ENCODE data around the gene NOVA2. TPM values are rescaled to one million over a fixed set of nuclear protein-coding genes. Genes with fewer than 3 reads are reported as not detected.
A peak's percentile ranks its signal among the peaks of the same experiment; 100 is the strongest.

NOVA2 gene
- total RNA-seq, 6 donors from 2014 or later: 4.7 to 19.0 (median 13.9) TPM

DNA sequence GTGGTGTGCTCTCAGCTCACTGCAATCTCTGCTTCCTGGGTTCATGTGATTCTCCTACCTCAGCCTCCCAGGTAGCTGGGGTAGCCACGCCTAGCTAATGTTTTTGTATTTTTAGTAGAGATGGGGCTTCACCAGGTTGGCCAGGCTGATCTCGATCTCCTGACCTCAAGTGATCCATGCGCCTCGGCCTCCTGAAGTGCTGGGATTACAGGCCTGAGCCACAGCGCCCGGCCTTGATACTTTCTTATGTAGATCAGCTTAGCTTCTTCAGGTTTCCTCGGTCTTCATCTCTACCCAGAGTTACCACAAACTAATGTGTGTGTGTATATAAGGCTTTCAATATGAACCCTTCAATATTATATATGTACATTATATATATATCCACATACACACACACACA, 11.7 kb upstream of the NOVA2 start:
- no peaks in the 10 kb centered on the region for H3K4me1 ChIP-seq
- no peaks in the 10 kb centered on the region for H3K27me3 ChIP-seq
- ATAC-seq (ENCODE audit: low FRiP score in 2 of 2): no peak
- no peak overlapping the region for H3K4me3 ChIP-seq
- WGBS, 2 donors: 81 to 93% methylated on average over 7 of the region's 7 CpGs
- TF ChIP-seq POLR2A (IDR thresholded peaks at IDR 0.05) (no peak), POLR2AphosphoS5 (IDR thresholded peaks at IDR 0.05) (no peak), EP300 (IDR thresholded peaks at IDR 0.05) (no peak)
- TF ChIP-seq, protein P1, sequence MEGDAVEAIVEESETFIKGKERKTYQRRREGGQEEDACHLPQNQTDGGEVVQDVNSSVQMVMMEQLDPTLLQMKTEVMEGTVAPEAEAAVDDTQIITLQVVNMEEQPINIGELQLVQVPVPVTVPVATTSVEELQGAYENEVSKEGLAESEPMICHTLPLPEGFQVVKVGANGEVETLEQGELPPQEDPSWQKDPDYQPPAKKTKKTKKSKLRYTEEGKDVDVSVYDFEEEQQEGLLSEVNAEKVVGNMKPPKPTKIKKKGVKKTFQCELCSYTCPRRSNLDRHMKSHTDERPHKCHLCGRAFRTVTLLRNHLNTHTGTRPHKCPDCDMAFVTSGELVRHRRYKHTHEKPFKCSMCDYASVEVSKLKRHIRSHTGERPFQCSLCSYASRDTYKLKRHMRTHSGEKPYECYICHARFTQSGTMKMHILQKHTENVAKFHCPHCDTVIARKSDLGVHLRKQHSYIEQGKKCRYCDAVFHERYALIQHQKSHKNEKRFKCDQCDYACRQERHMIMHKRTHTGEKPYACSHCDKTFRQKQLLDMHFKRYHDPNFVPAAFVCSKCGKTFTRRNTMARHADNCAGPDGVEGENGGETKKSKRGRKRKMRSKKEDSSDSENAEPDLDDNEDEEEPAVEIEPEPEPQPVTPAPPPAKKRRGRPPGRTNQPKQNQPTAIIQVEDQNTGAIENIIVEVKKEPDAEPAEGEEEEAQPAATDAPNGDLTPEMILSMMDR (IDR thresholded peaks at IDR 0.05): no peak
- H3K9me3 ChIP-seq: no peaks in the 10 kb centered on the region
- H3K27ac ChIP-seq: no peak overlapping the region
- no peak for DNase-seq
- H3K36me3 ChIP-seq: no peaks in the 10 kb centered on the region

DNA sequence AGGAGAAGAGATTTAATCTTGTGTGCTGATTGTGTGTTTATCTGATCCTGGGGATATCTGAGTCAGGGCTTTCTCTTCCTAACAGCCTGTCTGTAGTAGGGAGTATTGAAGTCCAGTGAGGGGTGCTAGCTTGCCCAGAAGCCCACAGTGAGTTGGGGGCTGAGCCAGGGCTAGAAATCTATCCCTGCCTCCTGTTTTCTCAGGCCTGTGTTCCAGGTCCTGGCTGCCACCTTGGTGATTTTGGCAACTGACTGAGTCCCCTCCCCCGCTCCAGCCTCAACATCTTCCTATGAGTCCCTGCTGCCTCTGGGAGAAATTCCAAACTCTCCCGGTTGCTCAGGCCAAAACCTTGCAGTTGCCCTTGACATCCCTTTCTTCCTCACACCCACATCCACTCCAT, 7.7 kb upstream of the NOVA2 start:
- no peaks in the 10 kb centered on the region for H3K4me1 ChIP-seq
- no peaks in the 10 kb centered on the region for H3K27me3 ChIP-seq
- 55 to 63% methylated on average over 2 of the region's 2 CpGs for WGBS, 2 donors
- DNase-seq (no peak), ATAC-seq (ENCODE audit: low FRiP score in 2 of 2) (no peak)
- no peak overlapping the region for H3K4me3 ChIP-seq
- TF ChIP-seq, protein P1 (IDR thresholded peaks at IDR 0.05): no peak
- TF ChIP-seq POLR2A (IDR thresholded peaks at IDR 0.05) (no peak), EP300 (IDR thresholded peaks at IDR 0.05) (no peak), POLR2AphosphoS5 (IDR thresholded peaks at IDR 0.05) (no peak)
- H3K27ac ChIP-seq: no peak overlapping the region
- no peaks in the 10 kb centered on the region for H3K36me3 ChIP-seq
- H3K9me3 ChIP-seq: no peaks in the 10 kb centered on the region

DNA sequence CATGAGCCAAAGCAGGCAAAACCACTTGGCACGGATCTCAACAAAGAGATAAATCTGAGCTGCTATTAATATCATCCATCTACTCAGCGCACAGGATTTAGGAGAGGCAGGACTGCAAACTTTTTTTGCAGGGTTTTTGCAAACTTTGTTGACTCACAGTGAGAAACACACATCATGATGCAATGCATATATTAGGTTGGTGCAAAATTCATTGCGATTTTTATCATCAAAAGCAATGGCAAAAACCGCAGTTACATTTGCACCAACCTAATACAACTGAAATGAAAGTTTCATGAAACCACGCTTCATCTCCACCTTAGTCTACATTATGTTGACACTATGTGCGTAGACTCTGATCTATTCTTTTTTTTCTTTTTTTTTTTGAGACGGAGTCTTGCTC, 4.5 kb upstream of the NOVA2 start:
- no peak for ATAC-seq (ENCODE audit: low FRiP score in 2 of 2)
- Histone ChIP-seq H3K27me3 (peaks cover 0 to 9% (median 9%) of the 10 kb centered on the region in 4 donors), H3K4me3 (no peak overlapping the region), H3K36me3 (no peaks in the 10 kb centered on the region), H3K9me3 (no peaks in the 10 kb centered on the region), H3K27ac (no peak overlapping the region), H3K4me1 (peaks cover 0 to 7% (median 0%) of the 10 kb centered on the region in 4 donors)
- 75 to 79% methylated on average over 7 of the region's 7 CpGs for WGBS, 2 donors
- no peak for TF ChIP-seq POLR2A (IDR thresholded peaks at IDR 0.05)
- TF ChIP-seq POLR2AphosphoS5 (IDR thresholded peaks at IDR 0.05): no peak
- no peak for TF ChIP-seq EP300 (IDR thresholded peaks at IDR 0.05)
- TF ChIP-seq, protein P1 (IDR thresholded peaks at IDR 0.05): no peak
- no peak for DNase-seq

DNA sequence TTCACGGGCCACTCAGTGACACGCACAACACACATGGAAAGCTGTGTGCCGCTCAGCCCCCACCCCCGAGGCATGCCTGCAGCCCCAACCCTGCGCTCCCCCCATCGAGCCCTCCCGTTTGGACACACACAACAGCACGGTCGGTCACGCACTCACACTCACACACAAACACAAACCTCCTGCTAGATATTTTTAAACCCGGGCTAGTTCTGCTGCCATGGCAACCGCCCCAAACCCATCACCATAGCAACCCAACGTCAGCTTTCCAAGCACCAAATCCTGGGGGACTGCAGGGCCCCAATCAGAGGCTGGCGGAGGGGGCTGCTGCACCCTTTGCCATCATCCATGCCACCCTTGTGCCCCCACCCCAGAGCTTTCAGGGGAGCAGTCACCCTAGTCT, 2.5 kb upstream of the NOVA2 start:
- Histone ChIP-seq H3K36me3 (no peaks in the 10 kb centered on the region), H3K9me3 (no peaks in the 10 kb centered on the region), H3K27ac (no peak overlapping the region), H3K27me3 (peaks cover 2 to 26% (median 19%) of the 10 kb centered on the region in 4 donors), H3K4me1 (peaks cover 0 to 8% (median 3%) of the 10 kb centered on the region in 4 donors), H3K4me3 (no peak overlapping the region)
- ATAC-seq (ENCODE audit: low FRiP score in 2 of 2) (no peak), DNase-seq (peak in 1 of 2 donors; percentile 42)
- no peak for TF ChIP-seq POLR2AphosphoS5 (IDR thresholded peaks at IDR 0.05)
- TF ChIP-seq POLR2A (IDR thresholded peaks at IDR 0.05): no peak
- TF ChIP-seq EP300 (IDR thresholded peaks at IDR 0.05): no peak
- TF ChIP-seq, protein P1 (IDR thresholded peaks at IDR 0.05): no peak
- 47 to 53% methylated on average over 8 to 14 of the region's 14 CpGs for WGBS, 2 donors

DNA sequence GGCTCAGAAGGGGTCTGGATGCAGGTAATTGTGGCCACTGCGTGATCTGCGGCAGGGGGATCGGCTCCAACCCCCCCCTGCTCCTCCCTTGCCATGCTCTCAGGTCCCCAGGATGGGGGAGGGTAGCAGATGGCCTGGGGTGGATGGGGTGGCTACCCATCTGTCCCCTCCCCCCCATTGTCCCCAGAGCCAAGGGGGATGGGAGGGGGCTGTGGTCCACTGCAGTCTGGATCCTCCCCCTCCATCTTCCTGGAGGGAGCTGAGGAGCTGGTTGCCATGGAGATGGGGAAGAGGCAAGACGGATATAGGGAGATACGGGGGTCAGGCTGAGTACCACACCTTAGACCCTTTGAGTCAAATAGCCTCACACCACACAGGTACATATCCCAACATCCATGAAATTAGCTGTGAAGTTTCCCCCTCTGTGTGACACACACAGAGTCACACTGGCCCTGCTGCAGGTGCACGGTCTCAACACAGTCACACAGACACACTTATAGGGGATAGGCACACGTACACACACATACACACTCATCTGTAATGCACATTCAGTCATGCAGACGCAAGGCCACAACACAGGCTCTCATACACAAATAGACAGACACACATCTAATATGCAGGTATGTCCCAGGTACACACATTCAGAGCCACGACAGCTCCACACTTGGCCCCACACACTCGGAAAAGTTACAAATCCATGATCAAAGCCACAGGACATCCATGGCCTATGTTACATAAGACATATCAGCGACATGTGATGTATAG, 1.8 kb upstream of the NOVA2 start:
- WGBS, 2 donors: 72 to 78% methylated on average over 6 to 11 of the region's 11 CpGs
- peaks cover 2 to 26% (median 19%) of the 10 kb centered on the region in 4 donors for H3K27me3 ChIP-seq
- no peak overlapping the region for H3K27ac ChIP-seq
- no peaks in the 10 kb centered on the region for H3K36me3 ChIP-seq
- H3K4me1 ChIP-seq: peaks cover 0 to 14% (median 7%) of the 10 kb centered on the region in 4 donors
- no peaks in the 10 kb centered on the region for H3K9me3 ChIP-seq
- H3K4me3 ChIP-seq: no peak overlapping the region
- TF ChIP-seq, protein P1 (IDR thresholded peaks at IDR 0.05): no peak
- TF ChIP-seq POLR2A (IDR thresholded peaks at IDR 0.05) (no peak), EP300 (IDR thresholded peaks at IDR 0.05) (no peak), POLR2AphosphoS5 (IDR thresholded peaks at IDR 0.05) (no peak)
- no peak for DNase-seq
- no peak for ATAC-seq (ENCODE audit: low FRiP score in 2 of 2)
